T-cell (primary cell): ENCODE data around the gene GPATCH1. TPM values are rescaled to one million over a fixed set of nuclear protein-coding genes. Genes with fewer than 3 reads are reported as not detected.

Source experiments
- ATAC-seq, 4 experiments: fragments of 200-7000 bp in 3 of 4; fragments of 150-1000 bp in 1 of 4; cut with Tn5 transposase; replicated peaks in 1 of 4; 1 replicate in 3 of 4; 2 replicates in 1 of 4; pipeline ENCODE4 v1.10.0; 2021; ENCODE audit warnings: moderate library complexity in 3 of 4, mild to moderate bottlenecking in 2 of 4, moderate number of reproducible peaks in 1 of 4
- CTCF ChIA-PET, 2 donors: fragments of 300-600 bp; sonication (Branson Sonifier 250); formaldehyde crosslinking; loops; one replicate each; lab custom pipeline; 2022; ENCODE audit warnings: antibody characterized with exemption in 2 of 2; lab: Charles Lee
- POLR2A ChIA-PET, 2 donors: fragments of 300-600 bp; sonication (Branson Sonifier 250); formaldehyde crosslinking; loops; one replicate each; lab custom pipeline; 2022; ENCODE audit warnings: antibody characterized with exemption in 2 of 2; lab: Charles Lee
- DNase-seq, 35 experiments: peaks; one replicate each; pipeline versions ENCODE4 v3.0.0 to v3.0.0-alpha.2; 2013 to 2023
- H3K27ac ChIP-seq: one replicate; pipeline ENCODE4 v1.5.1; 2013; ENCODE audit warnings: low read length
- H3K27me3 ChIP-seq, 2 experiments: replicated peaks in 1 of 2; 1 replicate in 1 of 2; 2 replicates in 1 of 2; pipeline versions ENCODE4 v1.6.1 to v1.7.0; 2013; ENCODE audit warnings: low read length in 1 of 2, mixed read lengths in 1 of 2; ENCODE audit not compliant: control insufficient read depth in 2 of 2, insufficient read depth in 2 of 2; ENCODE audit errors: extremely low read depth in 1 of 2
- H3K36me3 ChIP-seq, 2 donors: 1 replicate in 1 of 2; 2 replicates in 1 of 2; pipeline versions ENCODE4 v1.6.1 to v1.7.0; 2013; ENCODE audit warnings: low read length in 1 of 2; ENCODE audit not compliant: control insufficient read depth in 2 of 2, insufficient read depth in 1 of 2; ENCODE audit errors: extremely low read depth in 1 of 2
- H3K4me1 ChIP-seq, 2 experiments: 1 replicate in 1 of 2; 2 replicates in 1 of 2; pipeline versions ENCODE4 v1.6.1 to v1.7.0; 2013; ENCODE audit warnings: low read length in 2 of 2, mixed read lengths in 1 of 2; ENCODE audit not compliant: insufficient read depth in 2 of 2, control insufficient read depth in 1 of 2; ENCODE audit errors: extremely low read depth in 1 of 2
- H3K4me3 ChIP-seq, 2 donors: 1 replicate in 1 of 2; 2 replicates in 1 of 2; pipeline versions ENCODE4 v1.5.1 to v1.7.0; 2013; ENCODE audit warnings: mild to moderate bottlenecking in 2 of 2, low read length in 1 of 2, moderate library complexity in 1 of 2; ENCODE audit not compliant: control insufficient read depth in 1 of 2; ENCODE audit errors: extremely low read depth in 1 of 2
- H3K9me3 ChIP-seq: 2 replicates; pipeline ENCODE4 v1.7.0; 2013
- H3K27ac Mint-ChIP-seq, 2 donors: one replicate each; pipeline ENCODE4 v1.8.0; 2020 to 2021; ENCODE audit warnings: mild to moderate bottlenecking in 2 of 2, mixed read lengths in 2 of 2
- H3K27me3 Mint-ChIP-seq, 2 donors: one replicate each; pipeline ENCODE4 v1.8.0; 2021 to 2022; ENCODE audit warnings: mixed read lengths in 2 of 2
- H3K36me3 Mint-ChIP-seq: one replicate; pipeline ENCODE4 v1.8.0; 2021; ENCODE audit warnings: mixed read lengths
- H3K4me1 Mint-ChIP-seq, 3 donors: one replicate each; pipeline ENCODE4 v1.8.0; 2020 to 2022; ENCODE audit warnings: mixed read lengths in 3 of 3, mild to moderate bottlenecking in 1 of 3
- H3K4me3 Mint-ChIP-seq, 3 donors: one replicate each; pipeline ENCODE4 v1.8.0; 2020 to 2022; ENCODE audit warnings: mild to moderate bottlenecking in 3 of 3, mixed read lengths in 3 of 3, moderate library complexity in 3 of 3
- H3K9me3 Mint-ChIP-seq, 3 donors: one replicate each; pipeline ENCODE4 v1.8.0; 2020 to 2022; ENCODE audit warnings: mixed read lengths in 3 of 3
- WGBS: methylation state at CpG from one replicate; pipeline ENCODE4 v1.1.5; 2013; ENCODE audit warnings: missing lambda C conversion rate; ENCODE audit not compliant: insufficient coverage; 5-methylcytosine and 5-hydroxymethylcytosine counted together
- total RNA-seq, 35 experiments: library from RNA in 6 of 35; stranded (reverse) in 6 of 35; fragments of 120-200 nt in 1 of 35; gene quantifications; one replicate each; pipeline versions ENCODE4 v1.2.1 to v1.2.4 and lab custom pipeline; 2013 to 2026

The GPATCH1 gene
- total RNA-seq, 5 donors from 2014 or later (not counting 1 experiment from before 2014, with no cell fraction given) = 11.8 to 17.6 (median 14.3) TPM

DNA sequence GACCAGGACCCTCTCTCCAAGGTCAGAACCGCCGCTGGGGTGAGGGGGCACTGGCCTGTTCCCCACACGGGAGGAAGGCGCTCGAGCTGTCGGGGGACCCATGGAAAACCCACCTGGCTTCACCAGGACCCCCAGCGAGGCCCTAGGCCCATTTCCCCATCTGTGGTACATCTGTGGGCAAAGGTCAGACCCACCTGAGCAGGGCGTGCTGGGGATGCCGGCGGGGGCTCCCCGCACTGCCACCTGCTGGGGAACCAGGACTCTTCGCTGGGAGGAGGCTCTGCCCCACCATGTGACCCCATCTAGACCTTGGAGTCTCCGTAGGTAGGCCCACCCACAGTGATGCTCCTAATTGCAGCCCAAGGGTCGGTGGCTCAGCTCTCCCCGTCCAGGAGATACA lies 51.4 kb downstream of the GPATCH1 start:
- H3K36me3 Mint-ChIP-seq = peaks cover 17% of the 10 kb centered on the region
- Histone ChIP-seq H3K36me3 (peaks cover 13 to 18% of the 10 kb centered on the region in 2 donors), H3K4me3 (no peak overlapping the region), H3K4me1 (peaks cover 0 to 7% of the 10 kb centered on the region in 2 experiments), H3K27me3 (no peaks in the 10 kb centered on the region), H3K27ac (no peak overlapping the region), H3K9me3 (no peaks in the 10 kb centered on the region)
- no peaks in the 10 kb centered on the region for H3K27me3 Mint-ChIP-seq
- H3K27ac Mint-ChIP-seq = no peak overlapping the region
- H3K4me1 Mint-ChIP-seq = peaks cover 0 to 4% (median 2%) of the 10 kb centered on the region in 3 donors
- ATAC-seq = no peak
- no peak for DNase-seq
- ChIA-PET POLR2A (interaction anchor here in 1 of 2 donors (0.6 kb wide), 1 partner anchor 18 kb away, joined by 7 read pairs; no protein-coding TSS in a partner anchor), CTCF (interaction anchor here in 1 of 2 donors (0.9 kb wide), 1 partner anchor 9 kb away, joined by 3 read pairs; no protein-coding TSS in a partner anchor)
- WGBS = 91% methylated on average over 10 of the region's 15 CpGs
- H3K4me3 Mint-ChIP-seq = no peak overlapping the region
- H3K9me3 Mint-ChIP-seq = no peaks in the 10 kb centered on the region

DNA sequence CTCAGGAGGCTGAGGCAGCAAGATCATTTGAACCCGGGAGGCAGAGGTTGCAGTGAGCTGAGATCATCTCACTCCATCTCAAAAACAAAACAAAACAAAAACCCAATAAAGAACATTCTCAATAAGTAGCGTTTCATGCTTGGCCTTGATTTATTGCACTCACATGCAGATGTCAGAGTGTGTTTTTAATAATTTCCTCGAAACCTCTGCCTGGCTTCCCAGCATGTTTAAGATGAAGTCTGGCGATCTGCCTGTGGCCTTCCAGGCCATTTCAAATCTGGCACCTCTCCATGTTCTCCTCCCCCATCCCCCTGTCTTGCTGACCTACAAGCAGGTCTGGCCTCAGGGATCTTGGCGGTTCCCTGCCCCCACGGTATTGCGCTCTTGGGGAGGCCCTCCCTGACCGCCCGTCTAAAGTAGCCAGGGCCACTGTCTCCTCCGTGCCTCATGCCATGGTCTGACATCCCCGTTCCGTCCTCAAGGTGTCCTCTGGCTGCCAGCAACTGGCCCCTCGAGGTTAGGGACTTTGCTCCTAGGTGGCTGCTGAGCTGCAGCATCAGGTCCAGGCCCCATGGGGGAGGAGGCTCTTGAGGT lies 52.6 kb downstream of the GPATCH1 start:
- peaks cover 0 to 4% (median 2%) of the 10 kb centered on the region in 3 donors for H3K4me1 Mint-ChIP-seq
- DNase-seq = no peak
- H3K27me3 Mint-ChIP-seq = no peaks in the 10 kb centered on the region
- H3K36me3 Mint-ChIP-seq = peaks cover 13% of the 10 kb centered on the region
- H3K27ac Mint-ChIP-seq = peak overlapping the region; percentile 11 to 52
- POLR2A ChIA-PET = interaction anchor here in 1 of 2 donors (0.6 kb wide), 1 partner anchor 224 kb away, joined by 3 read pairs; no protein-coding TSS in a partner anchor
- H3K4me3 Mint-ChIP-seq = no peak overlapping the region
- no peaks in the 10 kb centered on the region for H3K9me3 ChIP-seq
- ATAC-seq = no peak
- H3K4me3 ChIP-seq = no peak overlapping the region
- CTCF ChIA-PET = no interaction called here
- peaks cover 10 to 11% of the 10 kb centered on the region in 2 donors for H3K36me3 ChIP-seq
- 90% methylated on average over 11 of the region's 13 CpGs for WGBS
- peaks cover 0 to 7% of the 10 kb centered on the region in 2 experiments for H3K27me3 ChIP-seq
- H3K9me3 Mint-ChIP-seq = no peaks in the 10 kb centered on the region
- peaks cover 0 to 7% of the 10 kb centered on the region in 2 experiments for H3K4me1 ChIP-seq
- no peak overlapping the region for H3K27ac ChIP-seq

DNA sequence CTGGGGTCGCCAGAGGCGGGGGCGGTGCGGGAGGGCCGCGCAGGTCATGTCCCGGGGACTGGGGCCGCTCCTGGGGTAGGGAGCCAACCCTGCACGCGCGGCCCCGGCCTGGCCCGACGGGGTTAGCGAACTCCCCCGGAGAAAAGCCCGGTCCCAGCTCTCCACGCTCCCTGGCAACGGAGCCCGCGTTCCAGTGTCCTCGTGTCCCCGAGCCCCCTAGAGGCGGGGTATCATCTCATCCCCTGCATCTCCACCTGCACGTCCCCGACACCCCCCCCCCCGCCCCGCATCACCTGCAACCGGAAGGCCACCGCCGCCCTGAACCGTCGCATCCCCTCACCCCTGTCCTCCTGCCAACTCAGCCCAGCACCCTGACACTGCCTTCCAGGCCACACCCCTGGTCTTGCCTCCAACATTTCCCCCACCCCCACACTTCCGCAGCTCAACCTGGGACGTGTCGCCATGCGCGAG lies 53.6 kb downstream of the GPATCH1 start:
- peaks cover 0 to 7% of the 10 kb centered on the region in 2 experiments for H3K4me1 ChIP-seq
- H3K27ac ChIP-seq = no peak overlapping the region
- peaks cover 0 to 7% of the 10 kb centered on the region in 2 experiments for H3K27me3 ChIP-seq
- Mint-ChIP-seq H3K27ac (no peak overlapping the region), H3K9me3 (no peaks in the 10 kb centered on the region), H3K27me3 (peaks cover 0 to 2% of the 10 kb centered on the region in 2 donors), H3K36me3 (peaks cover 10% of the 10 kb centered on the region), H3K4me1 (peaks cover 0 to 4% (median 2%) of the 10 kb centered on the region in 3 donors), H3K4me3 (peak overlapping the region; percentile 21 to 62 (median 57))
- 45% methylated on average over 20 of the region's 38 CpGs for WGBS
- peak; percentile 76 to 93 (median 84) for ATAC-seq
- POLR2A ChIA-PET = no interaction called here
- H3K4me3 ChIP-seq = peak overlapping the region in 1 of 2 donors; percentile 24
- peak in 33 of 35 experiments; percentile 14 to 62 (median 36) for DNase-seq
- CTCF ChIA-PET = no interaction called here
- no peaks in the 10 kb centered on the region for H3K9me3 ChIP-seq
- peaks cover 7% of the 10 kb centered on the region in 2 donors for H3K36me3 ChIP-seq

DNA sequence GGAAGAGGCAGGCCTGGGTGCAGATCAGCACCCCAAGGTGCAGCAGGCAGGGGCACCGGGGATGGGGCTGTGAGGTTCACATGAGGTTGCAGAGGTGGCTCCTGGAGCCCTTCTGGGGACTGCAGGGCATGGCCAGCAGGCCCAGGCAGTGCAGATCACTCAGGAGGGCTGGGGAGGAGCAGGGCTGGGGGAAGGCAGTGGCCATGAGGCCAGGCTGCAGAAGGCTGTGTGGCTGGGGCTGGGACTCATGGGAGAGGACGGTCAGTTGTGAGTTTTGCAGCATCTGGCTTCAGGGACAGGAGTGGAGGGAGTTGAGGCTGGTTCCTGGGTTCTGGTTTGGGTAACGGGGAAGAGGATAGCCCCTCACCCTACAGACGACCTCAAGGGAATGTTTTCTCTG lies 58.2 kb downstream of the GPATCH1 start:
- peaks cover 0 to 10% of the 10 kb centered on the region in 2 experiments for H3K4me1 ChIP-seq
- no peak for DNase-seq
- Mint-ChIP-seq H3K9me3 (no peaks in the 10 kb centered on the region), H3K27ac (no peak overlapping the region), H3K4me3 (no peak overlapping the region), H3K4me1 (peaks cover 6 to 8% (median 6%) of the 10 kb centered on the region in 3 donors), H3K27me3 (peaks cover 0 to 14% of the 10 kb centered on the region in 2 donors), H3K36me3 (no peaks in the 10 kb centered on the region)
- H3K27me3 ChIP-seq = peaks cover 0 to 19% of the 10 kb centered on the region in 2 experiments
- no peak overlapping the region for H3K4me3 ChIP-seq
- ChIA-PET CTCF (no interaction called here), POLR2A (no interaction called here)
- no peak overlapping the region for H3K27ac ChIP-seq
- H3K9me3 ChIP-seq = no peaks in the 10 kb centered on the region
- no peak for ATAC-seq
- H3K36me3 ChIP-seq = no peaks in the 10 kb centered on the region
- WGBS = 91% methylated on average over 2 of the region's 4 CpGs

DNA sequence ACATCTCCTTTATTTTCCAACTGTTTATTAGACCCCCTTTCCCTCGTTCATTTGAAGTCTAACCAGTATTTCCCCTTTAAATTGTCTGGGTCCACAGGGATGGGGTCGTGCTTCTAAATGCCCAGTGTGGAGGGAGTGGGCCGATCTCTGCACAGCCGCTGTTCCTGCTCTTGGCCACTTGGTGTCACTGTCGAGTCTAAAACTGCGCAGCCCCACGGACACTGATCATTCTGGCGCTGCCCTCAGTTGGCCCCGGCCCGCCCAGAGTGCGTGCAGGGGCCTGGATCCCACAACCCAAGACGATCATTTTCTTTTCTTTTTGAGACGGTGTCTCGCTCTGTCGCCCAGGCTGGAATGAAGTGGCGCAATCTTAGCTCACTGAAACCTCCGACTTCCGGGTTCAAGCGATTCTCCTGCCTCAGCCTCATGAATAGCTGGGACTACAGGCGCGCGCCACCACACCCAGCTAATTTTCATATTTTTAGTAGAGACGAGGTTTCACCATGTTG lies 63.0 kb downstream of the GPATCH1 start:
- H3K27me3 ChIP-seq = peaks cover 0 to 19% of the 10 kb centered on the region in 2 experiments
- H3K9me3 Mint-ChIP-seq = no peaks in the 10 kb centered on the region
- no peak overlapping the region for H3K4me3 ChIP-seq
- peaks cover 4 to 6% (median 4%) of the 10 kb centered on the region in 3 donors for H3K4me1 Mint-ChIP-seq
- ATAC-seq (peak; percentile 94 to 99 (median 96)), DNase-seq (peak in 34 of 35 experiments; percentile 4 to 82 (median 43))
- H3K9me3 ChIP-seq = no peaks in the 10 kb centered on the region
- peaks cover 0 to 8% of the 10 kb centered on the region in 2 experiments for H3K4me1 ChIP-seq
- CTCF ChIA-PET = interaction anchor here (0.5 to 1.8 kb wide), 7 partner anchors 16 to 40 kb away, joined by 3 to 8 read pairs (median 3); no protein-coding TSS in a partner anchor
- H3K27me3 Mint-ChIP-seq = peaks cover 0 to 12% of the 10 kb centered on the region in 2 donors
- no peaks in the 10 kb centered on the region for H3K36me3 Mint-ChIP-seq
- no peaks in the 10 kb centered on the region for H3K36me3 ChIP-seq
- no peak overlapping the region for H3K27ac Mint-ChIP-seq
- POLR2A ChIA-PET = no interaction called here
- WGBS = under 1% methylated on average over 13 of the region's 23 CpGs
- H3K4me3 Mint-ChIP-seq = peak overlapping the region in 2 of 3 donors; percentile 4 to 45
- no peak overlapping the region for H3K27ac ChIP-seq

DNA sequence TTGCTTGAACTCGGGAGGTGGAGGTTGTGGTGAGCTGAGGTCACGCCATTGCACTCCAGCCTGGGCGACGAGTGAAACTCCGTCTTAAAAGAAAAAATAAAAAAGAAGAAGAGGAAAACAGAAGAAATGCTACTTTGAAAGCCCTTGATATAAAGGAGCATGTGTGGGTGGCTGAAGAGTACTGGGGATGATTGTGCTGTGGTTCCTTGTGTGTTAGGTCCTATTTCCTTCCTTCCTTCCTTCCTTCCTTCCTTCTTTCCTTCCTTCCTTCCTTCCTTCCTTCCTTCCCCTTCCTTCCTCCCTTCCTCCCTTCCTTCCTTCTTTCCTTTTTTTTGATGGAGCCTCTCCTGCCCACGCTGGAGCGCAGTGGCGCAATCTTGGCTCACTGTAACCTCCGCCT lies 65.2 kb downstream of the GPATCH1 start:
- no peaks in the 10 kb centered on the region for H3K9me3 Mint-ChIP-seq
- no peak overlapping the region for H3K4me3 Mint-ChIP-seq
- ChIA-PET CTCF (no interaction called here), POLR2A (no interaction called here)
- Histone ChIP-seq H3K4me1 (peaks cover 0 to 8% of the 10 kb centered on the region in 2 experiments), H3K9me3 (no peaks in the 10 kb centered on the region), H3K27me3 (peaks cover 0 to 17% of the 10 kb centered on the region in 2 experiments), H3K27ac (no peak overlapping the region), H3K36me3 (no peaks in the 10 kb centered on the region), H3K4me3 (no peak overlapping the region)
- 67% methylated on average over 2 of the region's 9 CpGs for WGBS
- H3K27ac Mint-ChIP-seq = no peak overlapping the region
- ATAC-seq = no peak
- no peaks in the 10 kb centered on the region for H3K36me3 Mint-ChIP-seq
- DNase-seq = no peak
- peaks cover 4 to 6% (median 4%) of the 10 kb centered on the region in 3 donors for H3K4me1 Mint-ChIP-seq
- H3K27me3 Mint-ChIP-seq = peaks cover 0 to 12% of the 10 kb centered on the region in 2 donors
